ENCODE results near the gene SRC.

The SRC gene

GRCh38 chr20:37343212-37343993, 2.5 kb upstream of the SRC start:
- Histone ChIP-seq H3K36me3 (ENCODE audit: low read length) (no peaks in the 10 kb centered on the region), H3F3A (ENCODE audit: insufficient read depth) (no peaks in the 10 kb centered on the region), H3K9me2 (replicated peaks; ENCODE audit: insufficient read depth, low read length) (no peaks in the 10 kb centered on the region), H4K20me1 (ENCODE audit: low read depth, low read length) (no peaks in the 10 kb centered on the region), H3K4me2 (ENCODE audit: low read depth, low read length, poor library complexity, severe bottlenecking) (no peak overlapping the region), H2AFZ (ENCODE audit: low read depth, low read length, severe bottlenecking) (no peak overlapping the region), H3K9me3 (ENCODE audit: insufficient read depth, low read length) (no peaks in the 10 kb centered on the region), H3K27ac (ENCODE audit: low read depth, low read length) (no peak overlapping the region), H3K79me2 (ENCODE audit: insufficient read depth, low read length) (no peaks in the 10 kb centered on the region), H3K4me3 (ENCODE audit: insufficient read depth, low read length, poor library complexity, severe bottlenecking) (no peak overlapping the region), H3K27me3 (ENCODE audit: low read length) (no peaks in the 10 kb centered on the region), H3K9ac (ENCODE audit: low read length) (no peak overlapping the region)
- TF ChIP-seq EZH2phosphoT487 (conservative IDR thresholded peaks at IDR 0.05; ENCODE audit: low read length) (no peak), CTCF (IDR thresholded peaks at IDR 0.05; ENCODE audit: insufficient read depth, low read length, poor library complexity, severe bottlenecking) (no peak)

- no peaks in the 10 kb centered on the region for H3K79me2 ChIP-seq (ENCODE audit: insufficient read depth, low read length)
- no peak overlapping the region for H3K4me2 ChIP-seq (ENCODE audit: low read depth, low read length, poor library complexity, severe bottlenecking)
- no peaks in the 10 kb centered on the region for H3K27me3 ChIP-seq (ENCODE audit: low read length)
- no peaks in the 10 kb centered on the region for H3K36me3 ChIP-seq (ENCODE audit: low read length)
- no peak overlapping the region for H3K27ac ChIP-seq (ENCODE audit: low read depth, low read length)
- H3K9ac ChIP-seq (ENCODE audit: low read length) = no peak overlapping the region
- no peaks in the 10 kb centered on the region for H3K9me3 ChIP-seq (ENCODE audit: insufficient read depth, low read length)
- H2AFZ ChIP-seq (ENCODE audit: low read depth, low read length, severe bottlenecking) = no peak overlapping the region
- no peaks in the 10 kb centered on the region for H4K20me1 ChIP-seq (ENCODE audit: low read depth, low read length)
- H3F3A ChIP-seq (ENCODE audit: insufficient read depth) = no peaks in the 10 kb centered on the region
- no peaks in the 10 kb centered on the region for H3K9me2 ChIP-seq (replicated peaks; ENCODE audit: insufficient read depth, low read length)
- TF ChIP-seq CTCF (IDR thresholded peaks at IDR 0.05; ENCODE audit: insufficient read depth, low read length, poor library complexity, severe bottlenecking) = no peak
- TF ChIP-seq EZH2phosphoT487 (conservative IDR thresholded peaks at IDR 0.05; ENCODE audit: low read length) = no peak
- no peak overlapping the region for H3K4me3 ChIP-seq (ENCODE audit: insufficient read depth, low read length, poor library complexity, severe bottlenecking)
These were observed 2.0 kb upstream of the SRC start for GRCh38 chr20:37343994-37344355.

GRCh38 chr20:37344506-37345338, 1.2 kb upstream of the SRC start:
- H2AFZ ChIP-seq (ENCODE audit: low read depth, low read length, severe bottlenecking) = no peak overlapping the region
- no peaks in the 10 kb centered on the region for H3K9me3 ChIP-seq (ENCODE audit: insufficient read depth, low read length)
- no peaks in the 10 kb centered on the region for H3K9me2 ChIP-seq (replicated peaks; ENCODE audit: insufficient read depth, low read length)
- H3K27ac ChIP-seq (ENCODE audit: low read depth, low read length) = no peak overlapping the region
- no peak overlapping the region for H3K4me2 ChIP-seq (ENCODE audit: low read depth, low read length, poor library complexity, severe bottlenecking)
- no peaks in the 10 kb centered on the region for H3F3A ChIP-seq (ENCODE audit: insufficient read depth)
- no peak for TF ChIP-seq CTCF (IDR thresholded peaks at IDR 0.05; ENCODE audit: insufficient read depth, low read length, poor library complexity, severe bottlenecking)
- TF ChIP-seq EZH2phosphoT487 (conservative IDR thresholded peaks at IDR 0.05; ENCODE audit: low read length) = no peak
- H3K27me3 ChIP-seq (ENCODE audit: low read length) = no peaks in the 10 kb centered on the region
- no peaks in the 10 kb centered on the region for H4K20me1 ChIP-seq (ENCODE audit: low read depth, low read length)
- H3K36me3 ChIP-seq (ENCODE audit: low read length) = no peaks in the 10 kb centered on the region
- H3K4me3 ChIP-seq (ENCODE audit: insufficient read depth, low read length, poor library complexity, severe bottlenecking) = no peak overlapping the region
- H3K79me2 ChIP-seq (ENCODE audit: insufficient read depth, low read length) = no peaks in the 10 kb centered on the region
- no peak overlapping the region for H3K9ac ChIP-seq (ENCODE audit: low read length)

All from SU-DHL-6 (cell line).